Memory B cell (primary cell): Measurements from ENCODE around the gene PBXIP1.
A peak's percentile ranks its signal among the peaks of the same experiment; 100 is the strongest.
"Not testable (repeated sequence)": the region's sequence is repeated elsewhere in the genome, so short reads cannot be mapped to it uniquely, and the experiment has no call there.

Experiments used
- ATAC-seq: fragments of 150-1000 bp; cut with Tn5 transposase; 2 replicates; pipeline ENCODE4 v1.10.0; 2021; ENCODE audit warnings: low read depth, mild to moderate bottlenecking, moderate library complexity
- DNase-seq, 2 donors: peaks; one replicate each; pipeline ENCODE4 v3.0.0; 2022; ENCODE audit warnings: low spot score in 2 of 2
- H3K27ac Mint-ChIP-seq: one replicate; pipeline ENCODE4 v1.8.0; 2022; ENCODE audit warnings: mild to moderate bottlenecking, moderate library complexity, mixed read lengths
- H3K27me3 Mint-ChIP-seq: one replicate; pipeline ENCODE4 v1.8.0; 2022; ENCODE audit warnings: mixed read lengths
- H3K36me3 Mint-ChIP-seq: one replicate; pipeline ENCODE4 v1.8.0; 2022; ENCODE audit warnings: mild to moderate bottlenecking, mixed read lengths
- H3K4me1 Mint-ChIP-seq: one replicate; pipeline ENCODE4 v1.8.0; 2022; ENCODE audit warnings: mixed read lengths
- H3K4me3 Mint-ChIP-seq: one replicate; pipeline ENCODE4 v1.8.0; 2022; ENCODE audit warnings: mild to moderate bottlenecking, moderate library complexity, mixed read lengths
- H3K9me3 Mint-ChIP-seq: one replicate; pipeline ENCODE4 v1.8.0; 2022; ENCODE audit warnings: mixed read lengths

Gene PBXIP1

GRCh38 chr1:154999571-155000410 lies 43.9 kb upstream of the PBXIP1 start:
- DNase-seq (peak in 1 of 2 donors; percentile 34), ATAC-seq (peak; percentile 6)
- H3K27me3 Mint-ChIP-seq, result no peaks in the 10 kb centered on the region
- H3K4me1 Mint-ChIP-seq, result peaks cover 32% of the 10 kb centered on the region
- no peaks in the 10 kb centered on the region for H3K9me3 Mint-ChIP-seq
- H3K36me3 Mint-ChIP-seq, result no peaks in the 10 kb centered on the region
- H3K4me3 Mint-ChIP-seq, result peak overlapping the region; percentile 99
- peak overlapping the region; percentile 86 for H3K27ac Mint-ChIP-seq

GRCh38 chr1:154998818-154999570 lies 43.1 kb upstream of the PBXIP1 start:
- ATAC-seq (peak; percentile 4), DNase-seq (peak in 1 of 2 donors; percentile 52)
- Mint-ChIP-seq H3K36me3 (no peaks in the 10 kb centered on the region), H3K27ac (peak overlapping the region; percentile 40), H3K4me1 (peaks cover 27% of the 10 kb centered on the region), H3K27me3 (no peaks in the 10 kb centered on the region), H3K9me3 (no peaks in the 10 kb centered on the region), H3K4me3 (peak overlapping the region; percentile 99)

DNA sequence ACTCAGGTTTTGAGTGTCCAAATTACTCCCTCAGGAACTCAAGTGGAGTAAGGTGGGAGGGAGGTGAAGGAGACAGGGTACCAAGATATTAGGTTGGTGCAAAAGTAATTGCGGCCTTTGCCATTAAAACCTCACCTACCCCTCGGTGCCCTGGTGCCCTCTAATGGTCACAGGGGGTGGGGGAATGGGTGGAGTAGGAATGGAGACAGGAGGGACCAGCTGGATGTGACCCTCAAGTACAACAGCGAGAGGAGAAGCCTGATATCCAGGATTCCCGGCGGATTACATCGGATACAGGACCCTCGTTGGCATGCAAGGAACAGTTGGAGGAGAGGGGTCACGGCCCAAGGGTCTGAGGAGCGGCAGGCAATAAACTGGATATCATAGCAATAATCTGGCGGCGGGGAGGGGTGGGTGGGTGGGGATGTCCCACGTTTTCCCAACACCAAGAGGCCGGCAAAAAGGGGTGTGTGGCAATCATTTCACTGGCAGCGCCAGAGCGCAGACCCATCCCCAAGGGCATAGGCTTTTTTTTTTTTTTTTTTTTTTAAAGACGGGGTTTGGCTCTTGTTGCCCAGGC lies 42.4 kb upstream of the PBXIP1 start:
- H3K36me3 Mint-ChIP-seq, result no peaks in the 10 kb centered on the region
- no peaks in the 10 kb centered on the region for H3K27me3 Mint-ChIP-seq
- H3K9me3 Mint-ChIP-seq, result no peaks in the 10 kb centered on the region
- H3K27ac Mint-ChIP-seq, result no peak overlapping the region
- DNase-seq (no peak), ATAC-seq (no peak)
- peaks cover 23% of the 10 kb centered on the region for H3K4me1 Mint-ChIP-seq
- peak overlapping the region; percentile 71 for H3K4me3 Mint-ChIP-seq

DNA sequence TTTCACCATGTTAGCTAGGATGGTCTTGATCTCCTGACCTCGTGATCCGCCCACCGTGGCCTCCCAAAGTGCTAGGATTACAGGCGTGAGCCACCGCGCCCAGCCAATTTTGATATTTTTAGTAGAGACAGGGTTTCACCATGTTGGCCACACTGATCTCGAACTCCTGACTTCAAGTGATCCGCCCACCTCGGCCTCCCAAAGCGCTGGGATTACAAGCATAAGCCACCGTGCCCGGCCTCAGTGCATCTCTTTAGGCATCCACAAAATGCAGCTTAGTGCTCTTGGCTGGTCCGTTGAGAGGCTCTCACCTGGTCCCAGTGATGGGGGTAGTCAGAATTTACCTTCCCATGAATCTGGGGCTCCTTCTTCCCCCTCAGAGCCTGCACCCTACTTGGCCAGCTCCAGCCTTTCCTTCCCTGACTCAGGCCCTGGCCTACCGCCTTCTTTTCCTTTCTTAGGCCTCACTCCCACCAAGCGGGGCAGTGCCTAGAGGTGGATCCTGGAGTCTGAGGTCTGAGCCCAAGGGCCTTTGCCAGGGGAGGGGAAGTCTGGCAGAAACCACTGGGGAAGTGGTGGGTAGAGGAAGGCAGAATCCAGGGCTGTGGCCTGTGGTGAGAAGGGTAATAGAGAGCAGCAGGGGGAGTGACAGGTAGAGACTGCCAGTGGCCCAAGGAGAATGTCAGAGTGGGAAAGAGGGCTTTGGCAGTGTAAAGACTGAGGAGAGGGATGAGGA lies 41.2 kb upstream of the PBXIP1 start:
- no peak overlapping the region for H3K27ac Mint-ChIP-seq
- no peaks in the 10 kb centered on the region for H3K27me3 Mint-ChIP-seq
- no peaks in the 10 kb centered on the region for H3K9me3 Mint-ChIP-seq
- DNase-seq (no peak), ATAC-seq (no peak)
- H3K4me3 Mint-ChIP-seq, result no peak overlapping the region
- H3K4me1 Mint-ChIP-seq, result peaks cover 23% of the 10 kb centered on the region
- H3K36me3 Mint-ChIP-seq, result no peaks in the 10 kb centered on the region

- not testable (repeated sequence) for DNase-seq, H3K36me3 Mint-ChIP-seq, H3K4me3 Mint-ChIP-seq, H3K9me3 Mint-ChIP-seq, H3K27me3 Mint-ChIP-seq, ATAC-seq, H3K27ac Mint-ChIP-seq
- H3K4me1 Mint-ChIP-seq, result peaks cover 23% of the 10 kb centered on the region
Observed at GRCh38 chr1:154995301-154995983, 39.5 kb upstream of the PBXIP1 start.

DNA sequence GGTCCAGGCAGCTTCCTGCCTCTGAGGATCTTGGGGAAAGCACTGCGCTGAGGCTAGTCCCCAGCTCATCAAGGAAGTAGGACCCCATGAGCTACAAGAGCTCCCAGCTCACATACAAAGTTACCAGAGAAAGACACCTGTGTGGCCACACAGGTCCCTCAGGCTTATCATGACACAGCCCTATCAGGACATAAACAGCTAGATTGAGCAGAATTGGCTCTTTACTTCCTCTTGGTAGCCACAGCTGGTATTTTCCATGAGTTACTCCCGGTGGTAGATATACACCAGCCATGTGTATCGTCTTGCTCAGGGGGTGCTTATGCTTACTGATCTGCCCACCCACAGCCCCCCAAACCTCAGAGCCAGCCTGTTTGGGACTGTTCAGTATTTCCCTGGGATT lies 38.7 kb upstream of the PBXIP1 start:
- H3K36me3 Mint-ChIP-seq, result peaks cover 5% of the 10 kb centered on the region
- no peak overlapping the region for H3K27ac Mint-ChIP-seq
- H3K4me1 Mint-ChIP-seq, result peaks cover 20% of the 10 kb centered on the region
- H3K27me3 Mint-ChIP-seq, result no peaks in the 10 kb centered on the region
- no peaks in the 10 kb centered on the region for H3K9me3 Mint-ChIP-seq
- no peak overlapping the region for H3K4me3 Mint-ChIP-seq
- ATAC-seq (no peak), DNase-seq (no peak)

DNA sequence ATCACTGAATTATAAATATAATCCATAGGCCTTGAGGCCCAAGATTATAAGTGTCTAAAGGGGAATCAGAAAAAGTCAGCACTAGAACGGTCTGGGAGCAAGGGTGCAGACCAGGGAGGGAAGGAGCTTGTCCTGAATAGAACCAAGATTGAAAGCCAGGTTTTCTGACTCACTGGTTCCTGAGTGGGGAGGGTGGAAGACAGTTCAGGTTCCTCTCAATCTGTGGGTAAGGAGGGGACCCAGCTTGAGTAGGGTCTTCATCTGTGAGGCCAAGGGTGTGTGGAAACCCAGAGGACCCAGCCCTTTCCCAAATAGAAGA lies 38.3 kb upstream of the PBXIP1 start:
- Mint-ChIP-seq H3K27me3 (no peaks in the 10 kb centered on the region), H3K4me3 (no peak overlapping the region), H3K4me1 (peaks cover 21% of the 10 kb centered on the region), H3K9me3 (no peaks in the 10 kb centered on the region), H3K36me3 (peaks cover 6% of the 10 kb centered on the region), H3K27ac (no peak overlapping the region)
- no peak for ATAC-seq
- DNase-seq, result no peak

- Mint-ChIP-seq H3K27me3 (no peaks in the 10 kb centered on the region), H3K9me3 (no peaks in the 10 kb centered on the region), H3K4me3 (no peak within 1 kb of the TSS), H3K27ac (no peak within 1 kb of the TSS), H3K4me1 (peaks cover 21% of the 10 kb centered on the region), H3K36me3 (peaks cover 10% of the 10 kb centered on the region)
- DNase-seq (no peak), ATAC-seq (no peak)
Observed at GRCh38 chr1:154993572-154994268, 37.8 kb upstream of the PBXIP1 start, which contains the start of gene LENEP. Gene LENEP, plus strand, starts transcription at chr1:154993586. Its CDS starts 22 bp downstream, at chr1:154993608.

DNA sequence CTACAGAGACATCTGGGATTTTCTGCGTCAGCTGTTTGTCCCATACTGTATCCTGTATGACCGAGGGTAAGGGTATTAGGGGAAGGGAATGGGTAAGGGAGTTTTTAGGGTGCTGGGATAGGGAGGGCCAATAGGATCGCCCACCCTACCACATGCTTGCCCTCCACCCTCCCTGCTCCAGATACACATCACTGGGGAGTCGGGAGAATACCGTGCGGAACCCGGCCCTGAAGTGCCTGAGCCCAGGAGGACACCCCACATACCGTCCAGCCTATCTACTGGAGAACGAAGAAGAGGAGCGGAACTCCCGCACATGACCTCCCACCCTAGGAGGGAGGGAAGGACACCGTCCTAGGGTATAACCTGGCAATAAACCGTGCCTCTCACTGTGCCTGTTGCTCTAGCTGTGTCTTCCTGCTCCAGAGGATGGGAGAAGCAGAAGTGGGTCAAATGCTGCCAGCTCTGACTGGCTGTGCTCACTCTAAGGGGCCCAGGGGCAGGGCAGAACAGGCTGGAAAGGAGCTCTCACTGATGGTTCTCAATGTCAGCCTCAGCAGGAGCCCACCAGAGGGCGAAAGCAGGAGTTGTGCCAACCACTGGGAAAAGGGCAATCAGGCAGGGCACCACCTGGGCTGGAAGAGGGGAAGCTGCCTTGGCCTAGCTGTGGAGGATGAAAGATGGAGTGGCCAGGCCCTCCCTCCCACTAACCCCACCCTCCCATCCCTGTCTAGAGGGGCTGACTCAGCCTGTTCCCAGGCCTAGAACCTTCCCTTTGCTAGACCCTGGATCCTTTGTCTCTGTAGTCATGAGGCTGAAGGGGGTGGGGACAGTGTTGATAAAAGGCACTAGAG lies 37.0 kb upstream of the PBXIP1 start:
- no peaks in the 10 kb centered on the region for H3K27me3 Mint-ChIP-seq
- peaks cover 17% of the 10 kb centered on the region for H3K4me1 Mint-ChIP-seq
- DNase-seq (no peak), ATAC-seq (no peak)
- no peak overlapping the region for H3K4me3 Mint-ChIP-seq
- peaks cover 13% of the 10 kb centered on the region for H3K36me3 Mint-ChIP-seq
- no peaks in the 10 kb centered on the region for H3K9me3 Mint-ChIP-seq
- H3K27ac Mint-ChIP-seq, result no peak overlapping the region

GRCh38 chr1:154990276-154990675 lies 34.4 kb upstream of the PBXIP1 start:
- no peak overlapping the region for H3K27ac Mint-ChIP-seq
- DNase-seq (no peak), ATAC-seq (no peak)
- no peaks in the 10 kb centered on the region for H3K9me3 Mint-ChIP-seq
- H3K4me1 Mint-ChIP-seq, result peaks cover 9% of the 10 kb centered on the region
- no peak overlapping the region for H3K4me3 Mint-ChIP-seq
- no peaks in the 10 kb centered on the region for H3K27me3 Mint-ChIP-seq
- H3K36me3 Mint-ChIP-seq, result peaks cover 13% of the 10 kb centered on the region

GRCh38 chr1:154989195-154989860 lies 33.4 kb upstream of the PBXIP1 start:
- Mint-ChIP-seq H3K9me3 (no peaks in the 10 kb centered on the region), H3K27me3 (no peaks in the 10 kb centered on the region), H3K4me3 (no peak overlapping the region), H3K4me1 (peaks cover 9% of the 10 kb centered on the region), H3K36me3 (peaks cover 13% of the 10 kb centered on the region), H3K27ac (no peak overlapping the region)
- no peak for DNase-seq
- no peak for ATAC-seq
